Activated CD8-positive, alpha-beta memory T cell treated with anti-CD3 and anti-CD28 coated beads for 1 hour (primary cell): Measurements from ENCODE around the gene DHODH.
"Not testable (repeated sequence)": the region's sequence is repeated elsewhere in the genome, so short reads cannot be mapped to it uniquely, and the experiment has no call there.

Source experiments
- DNase-seq, 2 donors: peaks; one replicate each; pipeline ENCODE4 v3.0.0-alpha.2; 2020; ENCODE audit warnings: low read depth in 1 of 2; ENCODE audit errors: extremely low read depth in 1 of 2

Gene DHODH

DNA sequence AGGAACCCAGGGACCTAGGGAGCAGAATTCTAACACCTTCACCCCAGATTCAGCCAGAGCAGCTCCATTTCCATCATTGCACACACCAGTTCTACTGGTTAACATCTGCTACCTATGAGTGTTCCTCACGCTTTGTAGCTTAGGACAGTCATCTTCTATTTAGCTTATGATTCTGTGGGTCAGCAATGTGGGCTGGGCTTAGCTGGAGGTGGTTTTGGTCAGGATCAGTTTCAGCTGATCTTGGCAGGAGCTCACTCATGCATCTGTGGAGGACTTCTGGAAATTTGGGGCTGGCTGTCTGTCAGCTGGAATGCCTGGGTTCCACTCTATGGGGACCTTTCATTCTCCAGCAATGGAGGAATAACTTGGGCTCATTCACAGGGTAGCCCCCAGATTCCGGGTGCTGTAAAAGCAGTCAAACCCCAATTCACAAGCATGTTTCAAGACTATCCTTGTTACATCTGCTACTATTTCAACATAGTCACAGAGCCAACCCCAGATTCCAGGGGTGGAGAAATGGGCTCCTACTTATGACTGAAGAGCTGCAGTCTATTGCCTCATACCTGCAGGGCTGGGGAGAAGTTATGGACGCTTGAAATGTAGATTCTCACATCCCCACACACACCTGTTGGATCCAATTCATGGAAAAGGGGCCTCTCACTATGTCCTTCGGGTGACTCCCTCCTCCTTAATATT lies 42.4 kb downstream of the DHODH start:
- no peak for DNase-seq

DNA sequence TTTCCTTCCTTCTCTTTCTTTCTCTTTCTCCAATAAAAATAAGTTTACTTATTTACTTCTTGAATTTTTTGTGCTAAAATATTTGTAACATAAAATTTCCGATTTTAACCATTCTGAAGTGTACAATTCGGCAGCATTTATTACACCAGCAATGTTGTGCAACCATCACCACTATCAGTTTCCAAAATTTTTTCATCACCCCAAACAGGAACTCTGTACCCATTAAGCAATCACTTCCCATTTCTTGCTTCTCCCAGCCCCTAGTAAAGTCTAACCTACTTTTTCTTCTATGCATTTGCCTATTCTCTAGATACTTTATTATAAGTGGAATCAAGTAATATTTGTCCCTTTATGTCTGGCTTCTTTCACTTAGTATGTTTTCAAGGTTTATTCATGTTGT lies 43.3 kb downstream of the DHODH start:
- no peak for DNase-seq

DNA sequence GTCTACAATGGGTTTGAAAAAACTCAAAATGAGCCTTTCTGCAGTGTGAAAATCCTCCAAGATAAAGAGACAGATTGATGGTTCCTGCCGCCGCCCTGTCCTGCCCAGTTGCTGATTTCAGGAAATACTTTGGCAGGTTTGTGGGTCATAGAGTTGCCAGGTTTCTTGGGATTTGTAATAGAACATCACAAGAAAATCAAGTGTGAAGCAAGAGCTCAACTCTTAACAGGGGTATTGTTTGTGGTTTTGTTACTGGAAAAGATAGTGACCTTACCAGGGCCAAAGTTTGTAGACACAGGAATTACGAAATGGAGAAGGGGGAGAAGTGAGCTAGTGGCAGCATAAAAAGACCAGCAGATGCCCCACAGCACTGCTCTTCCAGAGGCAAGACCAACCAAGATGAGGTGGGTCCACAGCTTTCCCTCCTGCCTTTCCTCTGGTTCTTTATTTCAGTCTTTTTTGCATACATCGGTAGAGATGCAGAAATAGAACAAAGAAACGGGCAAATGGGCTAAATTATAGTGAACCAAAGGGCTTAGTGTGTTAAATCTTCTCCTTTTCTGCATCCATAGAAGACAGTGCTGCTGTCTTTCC lies 45.8 kb downstream of the DHODH start, which contains the start of gene HP:
HP (plus strand) TSS at position 252 of the 594 bp plus-strand sequence; CDS start at position 400, 148 bp downstream.
- DNase-seq, result not testable (repeated sequence)

DNA sequence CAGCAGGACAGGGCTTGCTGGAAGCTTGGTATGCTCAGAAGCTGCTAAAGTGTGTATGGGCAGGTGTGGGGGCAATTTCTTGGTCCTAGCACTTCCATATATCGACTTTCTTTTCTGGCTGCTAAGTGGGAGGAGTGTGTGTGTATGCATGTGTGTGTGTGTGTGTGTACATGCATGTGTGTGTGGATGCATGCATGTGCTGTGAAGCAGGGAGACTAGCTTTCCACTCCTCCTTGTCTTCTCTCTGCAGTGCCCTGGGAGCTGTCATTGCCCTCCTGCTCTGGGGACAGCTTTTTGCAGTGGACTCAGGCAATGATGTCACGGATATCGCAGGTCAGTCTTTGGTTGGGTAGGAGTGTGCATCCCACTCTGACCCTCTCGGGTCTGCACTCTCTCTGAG lies 47.4 kb downstream of the DHODH start:
- DNase-seq, result no peak

DNA sequence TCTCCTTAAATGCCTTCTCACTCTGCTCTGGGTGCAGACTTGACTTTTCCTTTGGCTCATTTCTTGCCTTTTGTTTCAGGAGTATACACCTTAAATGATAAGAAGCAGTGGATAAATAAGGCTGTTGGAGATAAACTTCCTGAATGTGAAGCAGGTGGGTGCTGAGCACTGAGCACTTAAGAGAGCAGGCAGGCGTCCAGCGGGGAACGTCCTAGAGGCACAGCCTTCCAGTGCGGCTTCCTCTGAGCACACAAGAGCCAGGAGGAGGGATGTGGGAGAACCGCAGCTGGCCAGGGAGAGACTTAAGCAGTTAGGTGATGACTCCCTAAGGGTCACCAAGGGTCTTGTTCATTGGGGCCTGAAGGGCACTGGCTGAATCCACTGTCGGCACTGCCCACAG lies 48.8 kb downstream of the DHODH start:
- DNase-seq, result not testable (repeated sequence)

DNA sequence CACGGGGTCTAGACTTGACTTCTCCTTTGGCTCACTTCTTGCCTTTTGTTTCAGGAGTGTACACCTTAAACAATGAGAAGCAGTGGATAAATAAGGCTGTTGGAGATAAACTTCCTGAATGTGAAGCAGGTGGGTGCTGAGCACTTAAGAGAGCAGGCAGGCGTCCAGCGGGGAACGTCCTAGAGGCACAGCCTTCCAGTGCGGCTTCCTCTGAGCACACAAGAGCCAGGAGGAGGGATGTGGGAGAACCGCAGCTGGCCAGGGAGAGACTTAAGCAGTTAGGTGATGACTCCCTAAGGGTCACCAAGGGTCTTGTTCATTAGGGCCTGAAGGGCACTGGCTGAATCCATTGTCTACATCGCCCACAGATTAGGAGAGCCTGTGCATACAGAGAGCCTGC lies 50.5 kb downstream of the DHODH start:
- not testable (repeated sequence) for DNase-seq

DNA sequence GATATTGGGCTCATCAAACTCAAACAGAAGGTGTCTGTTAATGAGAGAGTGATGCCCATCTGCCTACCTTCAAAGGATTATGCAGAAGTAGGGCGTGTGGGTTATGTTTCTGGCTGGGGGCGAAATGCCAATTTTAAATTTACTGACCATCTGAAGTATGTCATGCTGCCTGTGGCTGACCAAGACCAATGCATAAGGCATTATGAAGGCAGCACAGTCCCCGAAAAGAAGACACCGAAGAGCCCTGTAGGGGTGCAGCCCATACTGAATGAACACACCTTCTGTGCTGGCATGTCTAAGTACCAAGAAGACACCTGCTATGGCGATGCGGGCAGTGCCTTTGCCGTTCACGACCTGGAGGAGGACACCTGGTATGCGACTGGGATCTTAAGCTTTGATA lies 51.9 kb downstream of the DHODH start:
- DNase-seq, result no peak

DNA sequence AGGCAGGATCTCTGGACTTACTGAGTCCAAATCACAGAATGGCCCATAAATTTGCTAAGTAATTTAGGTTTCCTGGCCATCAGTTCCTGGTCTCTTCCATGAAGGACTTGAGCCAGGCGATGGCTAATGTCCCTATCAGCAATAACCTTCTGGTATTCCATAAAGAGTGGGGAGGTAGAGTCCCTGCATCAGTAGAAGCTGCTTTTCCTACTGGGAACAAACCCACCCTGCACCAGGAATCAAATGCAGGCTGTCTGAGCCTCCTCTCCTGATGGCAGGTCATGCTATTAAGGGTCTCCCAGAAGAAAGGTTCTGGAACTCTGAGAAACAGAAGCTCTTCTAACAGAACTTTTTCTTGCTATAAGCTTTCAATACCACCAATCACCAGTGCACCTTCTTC lies 53.0 kb downstream of the DHODH start:
- no peak for DNase-seq

DNA sequence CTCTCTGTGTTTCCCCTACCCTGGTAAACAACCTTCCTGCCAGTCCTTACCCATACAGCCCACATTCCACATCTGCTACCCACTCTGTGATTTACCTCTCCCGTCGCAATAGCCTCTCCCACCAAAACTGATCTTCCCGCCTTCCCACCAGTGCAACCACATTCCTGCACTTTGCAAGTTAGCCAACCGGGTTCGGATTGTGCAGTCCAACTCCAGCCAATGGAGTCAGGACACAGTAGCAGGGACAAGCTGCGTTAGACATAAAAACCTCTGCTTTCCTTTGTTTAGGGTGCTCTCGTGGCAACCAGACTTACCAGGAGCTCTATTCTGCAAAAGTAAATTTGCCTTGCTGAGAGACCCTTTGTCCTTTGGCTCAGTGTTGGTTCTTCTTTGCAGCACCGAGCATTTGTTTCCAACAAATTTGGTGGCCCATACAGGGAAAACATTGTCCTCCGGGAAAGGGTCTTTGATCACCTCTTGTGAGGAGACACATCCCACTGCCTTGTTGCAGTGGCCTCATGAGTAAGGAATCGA lies 55.9 kb downstream of the DHODH start:
- DNase-seq, result no peak

DNA sequence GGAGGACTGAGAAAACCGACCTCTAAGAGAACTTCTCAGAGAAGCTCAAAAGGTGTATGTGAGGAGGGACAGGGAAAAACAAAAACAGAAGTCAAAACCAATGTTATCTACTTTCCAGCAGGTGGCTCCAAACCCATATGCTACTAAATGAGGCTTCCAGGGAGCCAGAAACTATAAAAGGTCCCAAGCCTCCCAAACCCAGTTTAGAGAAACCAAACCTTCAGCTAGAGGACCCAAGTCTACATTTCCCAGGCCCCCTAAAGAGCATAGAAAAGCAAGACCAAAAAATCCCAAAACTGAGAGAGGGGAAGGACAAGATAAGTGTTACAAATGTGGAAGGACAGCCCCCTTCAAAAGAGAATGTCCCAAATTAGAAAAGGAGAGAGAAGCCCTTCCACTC lies 58.2 kb downstream of the DHODH start:
- no peak for DNase-seq

DNA sequence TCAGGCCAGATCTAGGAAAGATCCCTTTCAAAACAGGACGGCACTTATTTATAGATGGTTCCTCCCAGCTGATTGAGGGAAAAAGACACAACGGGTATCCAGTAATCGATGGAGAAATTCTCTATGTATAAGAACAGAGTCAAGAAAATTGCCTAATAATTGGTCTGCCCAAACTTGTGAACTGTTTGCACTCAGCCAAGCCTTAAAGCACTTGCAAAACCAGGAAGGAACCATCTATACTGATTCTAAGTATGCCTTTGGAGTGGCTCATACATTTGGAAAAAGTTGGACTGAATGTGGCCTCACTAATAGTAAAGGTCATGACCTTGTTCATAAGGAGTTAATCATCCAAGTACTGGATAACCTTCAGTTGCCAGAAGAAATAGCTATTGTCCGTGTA lies 60.4 kb downstream of the DHODH start:
- no peak for DNase-seq

DNA sequence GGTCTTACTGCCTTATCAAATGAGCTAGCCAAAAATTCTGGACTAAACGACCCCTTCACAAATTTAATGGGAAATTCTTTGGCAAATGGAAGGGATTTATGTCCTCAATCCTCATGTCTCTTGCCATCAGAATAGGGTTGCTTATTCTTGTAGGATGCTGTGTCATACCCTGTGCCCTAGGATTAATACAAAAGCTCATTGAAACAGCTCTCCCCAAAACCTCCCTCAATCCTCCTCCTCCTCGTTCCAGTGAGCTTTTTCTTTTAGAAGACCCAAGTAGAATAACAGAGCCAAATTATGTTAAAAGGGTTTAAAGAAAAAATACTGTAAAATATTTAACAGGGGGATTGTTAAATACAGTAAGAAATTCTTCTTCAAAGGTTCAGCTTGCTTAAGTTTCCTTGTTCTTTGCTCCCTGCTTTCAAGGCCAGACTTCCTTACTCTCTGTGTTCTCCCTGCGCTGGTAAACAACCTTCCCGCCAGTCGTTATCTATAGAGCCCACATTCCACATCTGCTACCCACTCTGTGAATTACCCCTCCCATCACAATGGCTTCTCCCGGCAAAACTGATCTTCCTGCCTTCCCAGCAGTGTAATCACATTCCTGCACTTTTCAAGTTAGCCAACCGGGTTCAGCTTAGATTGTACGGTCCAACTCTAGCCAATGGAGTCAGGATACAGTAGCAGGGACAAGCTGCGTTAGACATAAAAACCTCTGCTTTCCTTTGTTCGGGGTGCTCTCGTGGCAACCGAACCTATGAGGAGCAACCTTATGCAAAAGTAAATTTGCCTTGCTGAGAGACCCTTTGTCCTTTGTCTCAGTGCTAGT lies 64.2 kb downstream of the DHODH start:
- DNase-seq, result no peak

DNA sequence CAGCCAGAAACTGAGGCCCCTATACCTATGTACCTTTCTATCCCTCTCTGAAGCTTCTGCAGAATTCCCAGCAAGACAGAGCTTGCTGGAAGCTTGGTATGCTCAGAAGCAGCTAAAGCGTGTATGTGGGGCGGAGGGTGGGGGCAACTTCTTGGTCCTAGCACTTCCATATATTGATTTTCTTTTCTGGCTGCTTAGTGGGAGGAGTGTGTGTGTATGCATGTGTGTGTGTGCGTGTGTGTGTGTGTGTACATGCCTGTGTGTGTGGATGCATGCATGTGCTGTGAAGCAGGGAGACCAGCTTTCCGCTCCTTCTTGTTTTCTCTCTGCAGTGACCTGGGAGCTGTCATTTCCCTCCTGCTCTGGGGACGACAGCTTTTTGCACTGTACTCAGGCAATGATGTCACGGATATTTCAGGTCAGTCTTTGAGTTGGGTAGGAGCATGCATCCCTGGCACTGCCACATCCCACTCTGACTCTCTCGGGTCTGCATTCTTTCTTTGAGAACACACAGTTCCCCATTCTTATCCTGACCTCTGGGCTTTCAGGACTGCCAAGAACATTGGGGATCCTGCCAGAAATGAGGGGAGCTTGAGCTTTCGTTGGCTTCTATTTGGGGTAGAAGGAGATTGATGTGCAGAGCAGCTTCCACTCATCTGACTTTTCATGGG lies 65.2 kb downstream of the DHODH start:
- no peak for DNase-seq

DNA sequence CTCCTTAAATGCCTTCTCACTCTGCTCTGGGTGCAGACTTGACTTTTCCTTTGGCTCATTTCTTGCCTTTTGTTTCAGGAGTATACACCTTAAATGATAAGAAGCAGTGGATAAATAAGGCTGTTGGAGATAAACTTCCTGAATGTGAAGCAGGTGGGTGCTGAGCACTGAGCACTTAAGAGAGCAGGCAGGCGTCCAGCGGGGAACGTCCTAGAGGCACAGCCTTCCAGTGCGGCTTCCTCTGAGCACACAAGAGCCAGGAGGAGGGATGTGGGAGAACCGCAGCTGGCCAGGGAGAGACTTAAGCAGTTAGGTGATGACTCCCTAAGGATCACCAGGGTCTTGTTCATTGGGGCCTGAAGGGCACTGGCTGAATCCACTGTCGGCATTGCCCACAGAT lies 66.5 kb downstream of the DHODH start:
- DNase-seq, result not testable (repeated sequence)
